Activated CD4-positive, alpha-beta T cell treated with anti-CD3 and anti-CD28 coated beads, Interleukin-2, amount 50 U/mL, for 1 hour (primary cell): ENCODE measurements around the gene NCEH1.

Experiments
- DNase-seq: peaks from one replicate; pipeline ENCODE4 v3.0.0-alpha.2; 2020

NCEH1 gene

GRCh38 chr3:172641291-172641690 is 69.6 kb downstream of the NCEH1 start:
- DNase-seq, result no peak

DNA sequence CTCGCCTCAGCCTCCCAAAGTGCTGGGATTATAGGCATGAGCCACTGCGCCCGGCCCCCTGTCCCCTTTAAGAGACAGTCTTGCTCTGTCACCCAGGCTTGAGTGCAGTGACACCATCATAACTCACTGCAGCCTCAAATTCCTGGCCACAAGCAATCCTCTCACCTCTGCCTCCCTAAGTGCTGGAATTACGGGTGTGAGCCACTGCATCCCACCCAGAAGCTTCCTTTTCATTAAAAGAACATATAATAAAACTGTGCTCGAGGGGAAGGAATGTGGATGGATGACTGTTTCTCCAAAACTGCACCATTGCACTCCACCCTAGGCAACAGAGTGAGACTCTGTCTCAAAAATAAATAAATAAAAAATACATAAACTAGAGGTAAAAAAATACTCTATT is 70.1 kb downstream of the NCEH1 start:
- DNase-seq, result no peak

- DNase-seq, result no peak
Measured at GRCh38 chr3:172635588-172635987, 75.3 kb downstream of the NCEH1 start.

GRCh38 chr3:172634948-172635347 is 75.9 kb downstream of the NCEH1 start:
- no peak for DNase-seq

GRCh38 chr3:172630316-172630715 is 80.6 kb downstream of the NCEH1 start:
- DNase-seq, result no peak

DNA sequence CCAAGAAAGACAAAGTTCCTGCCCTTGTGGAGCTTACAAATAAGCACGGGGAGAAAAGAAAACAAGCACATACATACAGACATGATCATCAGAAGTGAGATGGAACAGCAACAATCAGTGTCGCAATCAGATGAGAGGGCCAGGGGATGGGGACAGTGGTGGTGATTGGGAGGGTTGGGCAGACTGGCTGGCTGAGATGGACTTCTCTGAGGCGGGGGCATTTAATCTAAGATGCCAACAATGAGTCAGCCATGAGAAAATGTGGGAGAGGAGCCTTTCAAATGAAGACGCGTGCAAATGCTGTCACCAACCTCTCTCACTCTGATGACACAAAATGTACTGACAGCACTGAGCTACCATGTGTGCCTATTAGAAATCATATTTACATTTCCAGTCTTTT is 81.4 kb downstream of the NCEH1 start:
- no peak for DNase-seq

- DNase-seq, result no peak
Measured at GRCh38 chr3:172627057-172627809, 83.6 kb downstream of the NCEH1 start.

GRCh38 chr3:172626021-172626640 is 84.7 kb downstream of the NCEH1 start:
- no peak for DNase-seq

- no peak for DNase-seq
Measured at GRCh38 chr3:172625404-172625803, 85.5 kb downstream of the NCEH1 start.

DNA sequence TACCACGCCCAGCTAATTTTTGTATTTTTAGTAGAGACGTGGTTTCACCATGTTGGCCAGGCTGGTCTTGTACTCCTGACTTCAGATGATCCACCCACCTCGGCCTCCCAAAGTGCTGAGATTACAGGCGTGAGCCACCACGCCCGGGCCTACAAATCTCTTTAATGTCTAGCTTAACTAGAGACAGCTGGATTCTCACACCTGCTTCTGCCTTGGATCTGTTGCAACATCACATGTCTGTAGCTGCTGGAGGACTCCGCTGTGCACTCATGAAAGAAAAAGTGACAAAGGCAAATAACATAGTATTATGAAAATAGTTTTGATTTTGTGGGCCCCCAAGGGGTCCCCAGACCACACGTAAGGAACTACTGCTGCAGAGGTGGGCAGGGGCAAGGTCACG is 85.9 kb downstream of the NCEH1 start:
- DNase-seq, result no peak

- peak; percentile 27 for DNase-seq
Measured at GRCh38 chr3:172622916-172623700, 87.8 kb downstream of the NCEH1 start.

- no peak for DNase-seq
Measured at GRCh38 chr3:172622156-172622555, 88.7 kb downstream of the NCEH1 start.

DNA sequence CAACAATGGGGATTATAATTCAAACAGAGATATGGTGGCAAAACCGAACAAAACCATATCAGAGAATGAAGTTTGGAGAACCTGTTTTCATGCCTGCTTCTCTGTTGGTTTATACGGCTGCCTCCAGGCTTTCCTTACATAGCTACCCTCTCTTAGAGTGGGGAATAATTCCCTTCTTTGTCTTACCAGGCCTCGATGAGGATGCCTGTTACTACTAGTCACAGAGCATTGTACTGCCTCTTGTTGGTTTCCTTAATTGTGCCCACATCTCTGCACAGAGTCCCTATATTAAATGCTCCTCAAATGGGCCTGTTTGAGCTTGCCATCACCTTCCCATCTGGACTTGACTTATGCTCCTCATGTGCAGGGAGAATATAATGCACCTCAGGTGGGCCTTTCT is 92.9 kb downstream of the NCEH1 start:
- DNase-seq, result no peak

DNA sequence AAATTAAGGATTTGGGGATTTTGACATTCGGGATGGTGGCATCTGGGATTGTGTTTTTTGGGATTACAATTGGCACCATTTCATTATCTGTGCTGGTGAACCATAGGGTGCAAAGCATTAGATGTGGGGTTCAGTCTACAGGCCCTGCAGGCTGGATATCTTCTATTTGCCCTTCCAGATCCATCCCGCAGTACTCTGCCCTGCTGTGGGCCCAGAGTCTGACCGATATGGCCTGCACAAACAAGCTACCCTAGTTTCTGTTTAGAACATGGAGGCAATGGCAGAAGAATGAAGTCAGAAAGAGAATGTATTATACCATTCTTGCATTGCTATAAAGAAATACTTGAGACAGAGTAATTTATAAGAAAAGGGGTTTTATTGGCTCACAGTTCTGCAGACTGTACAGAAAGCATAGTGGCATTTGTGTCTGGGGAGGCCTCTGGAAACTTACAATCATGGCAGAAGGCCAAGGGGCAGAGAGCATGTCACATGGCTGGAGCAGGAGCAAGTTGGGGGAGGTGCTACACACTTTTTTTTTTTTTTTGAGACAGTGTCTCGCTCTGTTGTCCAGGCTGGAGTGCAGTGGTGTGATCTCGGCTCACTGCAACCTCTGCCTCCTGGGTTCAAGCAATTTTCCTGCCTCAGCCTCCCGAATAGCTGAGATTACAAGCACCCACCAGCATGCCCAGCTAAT is 93.7 kb downstream of the NCEH1 start:
- DNase-seq, result no peak

- no peak for DNase-seq
Measured at GRCh38 chr3:172616031-172616461, 94.8 kb downstream of the NCEH1 start.

GRCh38 chr3:172615296-172615695 is 95.6 kb downstream of the NCEH1 start:
- DNase-seq, result no peak

DNA sequence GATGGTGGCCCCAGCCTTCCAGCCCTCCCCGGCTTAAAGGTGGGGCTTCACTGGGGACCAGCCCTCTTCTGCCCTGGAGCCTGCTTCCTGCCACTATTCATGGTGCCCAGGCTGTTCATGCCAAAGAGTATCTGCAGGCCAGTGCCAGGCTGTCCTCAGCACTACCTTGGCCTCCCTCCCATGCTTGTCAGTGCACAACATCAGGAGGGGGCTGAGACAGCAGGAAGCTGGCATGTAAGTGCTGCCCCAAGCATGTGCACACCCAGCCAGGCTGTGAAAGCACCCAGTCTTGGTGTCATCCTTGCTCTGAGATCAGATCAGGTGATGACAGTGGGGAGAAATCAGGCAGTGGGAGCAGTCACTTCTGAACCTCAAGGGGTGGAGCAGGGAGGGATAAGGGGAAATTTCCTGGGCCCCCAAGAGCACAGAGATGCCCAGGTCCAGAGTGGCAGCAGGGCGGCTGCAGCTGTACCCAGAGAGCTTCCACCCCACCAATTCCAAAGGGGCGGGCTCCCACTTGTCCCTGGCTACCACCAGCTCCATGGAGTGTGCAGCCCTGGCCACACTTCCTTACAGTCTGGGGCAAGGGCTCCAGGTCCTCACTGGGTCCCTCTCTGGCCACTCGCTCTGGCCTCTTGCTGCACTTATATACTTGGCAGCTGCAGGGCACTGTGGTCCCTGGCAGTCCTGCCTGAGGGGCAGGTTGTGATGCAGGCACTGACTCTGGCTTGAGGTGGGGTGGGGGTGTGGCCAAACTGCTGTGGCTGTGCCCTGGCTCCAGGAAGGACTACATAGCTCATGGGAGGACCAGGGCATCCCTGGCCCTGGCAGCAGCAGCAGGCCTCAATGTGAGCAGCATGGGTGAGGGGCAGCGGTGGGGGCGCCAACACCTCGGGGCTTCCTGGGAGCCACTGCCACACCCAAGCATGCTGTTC is 96.3 kb downstream of the NCEH1 start:
- no peak for DNase-seq

DNA sequence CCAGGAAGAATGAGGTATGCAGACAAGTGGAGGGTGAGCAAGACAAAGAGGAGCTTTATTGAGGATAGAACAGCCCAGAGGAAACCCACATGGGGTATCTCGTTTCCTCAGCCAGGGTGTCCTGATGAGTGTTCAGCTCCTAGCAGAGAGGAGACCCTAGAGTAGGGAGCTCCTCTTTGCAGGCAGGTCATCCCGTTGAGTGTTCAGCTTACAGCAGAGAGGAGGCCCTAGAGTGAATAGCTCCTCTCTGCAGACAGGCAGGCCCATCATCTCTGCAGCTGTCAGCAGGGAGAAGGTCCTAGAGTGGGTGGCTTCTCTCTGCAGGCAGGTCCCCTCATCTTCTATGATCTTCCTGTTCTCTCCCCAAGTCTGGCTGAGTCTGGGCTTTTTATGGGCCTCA is 97.0 kb downstream of the NCEH1 start:
- no peak for DNase-seq

- no peak for DNase-seq
Measured at GRCh38 chr3:172612871-172613678, 97.8 kb downstream of the NCEH1 start.

DNA sequence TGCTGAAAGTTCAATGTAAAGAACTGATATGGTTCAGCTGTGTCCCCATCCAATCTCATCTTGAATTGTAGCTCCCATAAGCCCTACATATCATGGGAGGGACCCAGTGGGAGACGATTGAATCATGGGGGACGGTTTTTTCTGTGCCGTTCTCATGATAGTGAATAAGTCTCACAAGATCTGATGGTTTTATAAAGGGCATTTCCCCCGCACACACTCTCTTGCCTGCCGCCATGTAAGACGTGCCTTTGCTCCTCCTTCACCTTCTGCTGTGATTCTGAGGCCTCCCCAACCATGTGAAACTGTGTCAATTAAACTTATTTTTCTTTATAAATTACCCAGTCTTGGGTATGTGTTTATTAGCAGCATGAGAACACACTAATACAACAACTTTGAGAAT is 101.1 kb downstream of the NCEH1 start:
- no peak for DNase-seq

DNA sequence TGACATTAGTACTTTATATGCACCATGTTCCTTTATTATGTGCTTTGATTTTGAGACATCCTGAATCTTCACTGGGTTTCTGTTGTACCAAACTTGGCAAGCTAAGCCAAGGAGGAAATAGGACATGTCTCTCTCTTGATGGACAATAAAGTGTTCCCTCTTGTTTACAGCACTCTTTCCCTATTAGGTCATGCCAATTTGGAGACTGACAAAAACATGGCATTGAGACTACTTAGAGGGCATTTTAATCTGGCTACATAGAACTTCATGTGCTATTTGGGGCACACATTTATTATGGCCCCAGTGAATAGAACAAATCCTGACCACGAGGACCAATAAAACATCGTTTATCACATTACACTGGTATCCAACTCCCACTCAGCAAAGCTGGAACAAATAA is 102.3 kb downstream of the NCEH1 start:
- DNase-seq, result no peak
